Mesendoderm (in vitro differentiated cells): ENCODE data around the gene PABPC1L2A.
A peak's percentile ranks its signal among the peaks of the same experiment; 100 is the strongest.

Experiments
- DNase-seq: peaks from one replicate; pipeline ENCODE4 v3.0.0; 2013
- H2AK5ac ChIP-seq: 2 replicates; pipeline ENCODE4 v1.6.1; 2013; ENCODE audit warnings: low read length, inconsistent platforms
- H2BK120ac ChIP-seq: 2 replicates; pipeline ENCODE4 v1.6.1; 2013; ENCODE audit warnings: low read depth, mild to moderate bottlenecking, low read length, moderate library complexity, mixed read lengths
- H2BK15ac ChIP-seq: replicated peaks from 2 replicates; pipeline ENCODE4 v1.6.1; 2013; ENCODE audit warnings: low read depth, mild to moderate bottlenecking, moderate library complexity
- H2BK5ac ChIP-seq: 2 replicates; pipeline ENCODE4 v1.6.1; 2013; ENCODE audit warnings: low read length, inconsistent platforms
- H3K18ac ChIP-seq: 2 replicates; pipeline ENCODE4 v1.6.1; 2013; ENCODE audit warnings: mild to moderate bottlenecking, low read length, mixed read lengths
- H3K23ac ChIP-seq: one replicate; pipeline ENCODE4 v1.6.1; 2013; ENCODE audit warnings: low read length
- H3K27ac ChIP-seq: 2 replicates; pipeline ENCODE4 v1.5.1; 2013; ENCODE audit warnings: low read depth, mild to moderate bottlenecking, inconsistent platforms, low read length, moderate library complexity
- H3K27me3 ChIP-seq: 2 replicates; pipeline ENCODE4 v1.6.1; 2013; ENCODE audit warnings: low read length, control low read depth, mild to moderate bottlenecking, inconsistent platforms; ENCODE audit not compliant: insufficient read depth, poor library complexity
- H3K36me3 ChIP-seq: 2 replicates; pipeline ENCODE4 v1.6.1; 2013; ENCODE audit warnings: low read length, inconsistent platforms; ENCODE audit not compliant: control insufficient read depth, insufficient read depth
- H3K4ac ChIP-seq: one replicate; pipeline ENCODE4 v1.6.1; 2013; ENCODE audit warnings: low read depth, mild to moderate bottlenecking, low read length, moderate library complexity
- H3K4me1 ChIP-seq: 2 replicates; pipeline ENCODE4 v1.6.1; 2013; ENCODE audit warnings: low read depth, low read length, inconsistent platforms; ENCODE audit not compliant: control insufficient read depth
- H3K4me2 ChIP-seq: 2 replicates; pipeline ENCODE4 v1.6.1; 2013; ENCODE audit warnings: low read length
- H3K4me3 ChIP-seq: 2 replicates; pipeline ENCODE4 v1.5.1; 2013; ENCODE audit warnings: mild to moderate bottlenecking, low read length
- H3K56ac ChIP-seq: one replicate; pipeline ENCODE4 v1.6.1; 2013; ENCODE audit warnings: low read length
- H3K79me1 ChIP-seq: 2 replicates; pipeline ENCODE4 v1.6.1; 2013; ENCODE audit warnings: low read length, inconsistent platforms
- H3K79me2 ChIP-seq: 2 replicates; pipeline ENCODE4 v1.6.1; 2013; ENCODE audit warnings: mild to moderate bottlenecking, low read length; ENCODE audit not compliant: control insufficient read depth, insufficient read depth
- H3K9ac ChIP-seq: 2 replicates; pipeline ENCODE4 v1.6.1; 2013; ENCODE audit warnings: low read length, inconsistent platforms
- H4K5ac ChIP-seq: one replicate; pipeline ENCODE4 v1.6.1; 2013; ENCODE audit warnings: low read length
- H4K8ac ChIP-seq: one replicate; pipeline ENCODE4 v1.6.1; 2013; ENCODE audit warnings: low read depth, mild to moderate bottlenecking, control low read depth, low read length, moderate library complexity
- WGBS: extraction: QIAGEN DNeasy Blood & Tissue Kit; methylation state at CpG from one replicate; pipeline ENCODE4 v1.1.7; 2013; ENCODE audit warnings: low lambda C conversion rate, missing lambda C conversion rate; ENCODE audit not compliant: insufficient coverage; ENCODE audit errors: extremely low coverage; 5-methylcytosine and 5-hydroxymethylcytosine counted together

Gene PABPC1L2A

GRCh38 chrX:73028876-73029275, 50.4 kb downstream of the PABPC1L2A start:
- Histone ChIP-seq H3K4me3 (no peak overlapping the region), H4K8ac (no peak overlapping the region), H3K18ac (no peak overlapping the region), H3K27ac (no peak overlapping the region), H2BK120ac (no peak overlapping the region), H3K23ac (no peak overlapping the region), H3K79me2 (no peaks in the 10 kb centered on the region), H4K5ac (no peak overlapping the region), H3K79me1 (no peaks in the 10 kb centered on the region), H3K4me1 (no peaks in the 10 kb centered on the region), H3K36me3 (no peaks in the 10 kb centered on the region), H2BK15ac (no peak overlapping the region), H3K4ac (no peak overlapping the region), H2AK5ac (no peak overlapping the region), H3K4me2 (no peak overlapping the region), H3K9ac (no peak overlapping the region), H3K56ac (no peak overlapping the region), H3K27me3 (no peaks in the 10 kb centered on the region), H2BK5ac (no peak overlapping the region)
- DNase-seq: peak; percentile 83
- no CpG with 5 or more reads among the region's 1 CpG for WGBS
